ENCODE results near the gene SYT12.
"Not testable (repeated sequence)": the region's sequence is repeated elsewhere in the genome, so short reads cannot be mapped to it uniquely, and the experiment has no call there.

Gene SYT12

GRCh38 chr11:67001332-67001731, 21.6 kb upstream of the SYT12 start:
- no peak for TF ChIP-seq CTCF (IDR thresholded peaks at IDR 0.05; ENCODE audit: low read length, missing control alignments)
- DNase-seq (ENCODE audit: low read depth), result no peak
- H3K4me3 ChIP-seq (replicated peaks; ENCODE audit: low read depth, low read length), result no peak overlapping the region

GRCh38 chr11:67002297-67002913, 20.5 kb upstream of the SYT12 start:
- no peak for DNase-seq (ENCODE audit: low read depth)
- no peak overlapping the region for H3K4me3 ChIP-seq (replicated peaks; ENCODE audit: low read depth, low read length)
- no peak for TF ChIP-seq CTCF (IDR thresholded peaks at IDR 0.05; ENCODE audit: low read length, missing control alignments)

GRCh38 chr11:67002921-67003411, 20.0 kb upstream of the SYT12 start:
- DNase-seq (ENCODE audit: low read depth), result no peak
- H3K4me3 ChIP-seq (replicated peaks; ENCODE audit: low read depth, low read length), result no peak overlapping the region
- TF ChIP-seq CTCF (IDR thresholded peaks at IDR 0.05; ENCODE audit: low read length, missing control alignments), result no peak

GRCh38 chr11:67005200-67005599, 17.7 kb upstream of the SYT12 start:
- not testable (repeated sequence) for DNase-seq (ENCODE audit: low read depth); H3K4me3 ChIP-seq (replicated peaks; ENCODE audit: low read depth, low read length)

- no peak for TF ChIP-seq CTCF (IDR thresholded peaks at IDR 0.05; ENCODE audit: low read length, missing control alignments)
- DNase-seq (ENCODE audit: low read depth), result peak; percentile 26
- no peak overlapping the region for H3K4me3 ChIP-seq (replicated peaks; ENCODE audit: low read depth, low read length)
Observed at GRCh38 chr11:67006029-67006884, 16.7 kb upstream of the SYT12 start.

GRCh38 chr11:67007126-67007525, 15.8 kb upstream of the SYT12 start:
- no peak for DNase-seq (ENCODE audit: low read depth)
- no peak overlapping the region for H3K4me3 ChIP-seq (replicated peaks; ENCODE audit: low read depth, low read length)
- TF ChIP-seq CTCF (IDR thresholded peaks at IDR 0.05; ENCODE audit: low read length, missing control alignments), result no peak

GRCh38 chr11:67010296-67010905, 12.5 kb upstream of the SYT12 start:
- H3K4me3 ChIP-seq (replicated peaks; ENCODE audit: low read depth, low read length), result no peak overlapping the region
- no peak for TF ChIP-seq CTCF (IDR thresholded peaks at IDR 0.05; ENCODE audit: low read length, missing control alignments)
- DNase-seq (ENCODE audit: low read depth), result no peak

Data from fibroblast of pulmonary artery (primary cell).